ENCODE data around the gene BDH1. TPM values are rescaled to one million over a fixed set of nuclear protein-coding genes. Genes with fewer than 3 reads are reported as not detected.

Gene BDH1
- total and polyA plus RNA-seq, 2 of the 13 experiments (the other 11 are each of a cell fraction or from before 2014, with no cell fraction given), result 21.2 to 71.9 TPM

- TF ChIP-seq LRRFIP1 (CRISPR knock-in tag; conservative IDR thresholded peaks at IDR 0.05) (no peak), ZNF770 (CRISPR knock-in tag; IDR thresholded peaks at IDR 0.05) (no peak), ZNF468 (CRISPR knock-in tag; IDR thresholded peaks at IDR 0.05) (no peak), MTERF4 (CRISPR knock-in tag; IDR thresholded peaks at IDR 0.05) (no peak), ZNF724P (CRISPR knock-in tag; IDR thresholded peaks at IDR 0.05; ENCODE audit: borderline replicate concordance) (no peak), ZBTB21 (CRISPR knock-in tag; IDR thresholded peaks at IDR 0.05) (0 out of 2 replicates have a peak, but pooled peaks have one; percentile 19), SCMH1 (CRISPR knock-in tag; IDR thresholded peaks at IDR 0.05; ENCODE audit: borderline replicate concordance) (no peak), ZNF124 (CRISPR knock-in tag; IDR thresholded peaks at IDR 0.05) (peak; percentile 62; the same call in 1 of the 2 replicates), SIX1 (CRISPR knock-in tag; IDR thresholded peaks at IDR 0.05; ENCODE audit: borderline replicate concordance) (no peak), MEIS2 (CRISPR knock-in tag; IDR thresholded peaks at IDR 0.05) (peak; percentile 65; the same call in 1 of the 2 replicates), ERF (CRISPR knock-in tag; IDR thresholded peaks at IDR 0.05) (peak; percentile 54; the same call in 1 of the 2 replicates), SOX13 (IDR thresholded peaks at IDR 0.05) (no peak), SOX13 (CRISPR knock-in tag; conservative IDR thresholded peaks at IDR 0.05 in 1 of 2, IDR thresholded peaks at IDR 0.05 in 1 of 2) (no peak; a peak in 1 of 4 replicates), PRMT3 (CRISPR knock-in tag; IDR thresholded peaks at IDR 0.05; ENCODE audit: borderline replicate concordance, low read depth) (no peak), ZNF773 (CRISPR knock-in tag; IDR thresholded peaks at IDR 0.05; ENCODE audit: borderline replicate concordance) (no peak), TP53 (CRISPR knock-in tag; conservative IDR thresholded peaks at IDR 0.05) (no peak), ZBTB43 (CRISPR knock-in tag; conservative IDR thresholded peaks at IDR 0.05) (no peak), ELK4 (CRISPR knock-in tag; IDR thresholded peaks at IDR 0.05; ENCODE audit: borderline replicate concordance) (no peak), ATF7-NPFF (CRISPR knock-in tag; IDR thresholded peaks at IDR 0.05; ENCODE audit: low read depth) (no peak)
Measured at GRCh38 chr3:197520311-197521276, 35.2 kb downstream of the BDH1 start (continued).
